Measurements from ENCODE around the gene OR2Z1. TPM values are rescaled to one million over a fixed set of nuclear protein-coding genes. Genes with fewer than 3 reads are reported as not detected.
A peak's percentile ranks its signal among the peaks of the same experiment; 100 is the strongest.

The OR2Z1 gene
- total and polyA plus RNA-seq, 2 donors from 2014 or later: not detected

- Histone ChIP-seq H3K9me3 (ENCODE audit: control insufficient read depth in 2 of 3, insufficient read depth in 1 of 3, low read length in 3 of 3) (peaks cover 0 to 5% (median 0%) of the 10 kb centered on the region in 3 donors), H3K36me3 (ENCODE audit: control insufficient read depth in 2 of 3, insufficient read depth in 3 of 3, low read length in 3 of 3) (no peaks in the 10 kb centered on the region), H3K4me3 (ENCODE audit: low read length in 3 of 3) (peak overlapping the region in 1 of 3 donors; percentile 4), H3K9ac (ENCODE audit: low read length in 3 of 3) (no peak overlapping the region), H3K4me1 (ENCODE audit: control insufficient read depth in 2 of 3, insufficient read depth in 2 of 3, low read depth in 1 of 3, low read length in 3 of 3) (no peaks in the 10 kb centered on the region), H3K27me3 (ENCODE audit: control insufficient read depth, insufficient read depth, low read length) (no peaks in the 10 kb centered on the region), H3K27ac (ENCODE audit: low read depth in 2 of 2, low read length in 2 of 2) (no peak overlapping the region)
- TF ChIP-seq CTCF (IDR thresholded peaks at IDR 0.05; ENCODE audit: borderline replicate concordance, extremely low read depth, insufficient read depth): no peak
- intact Hi-C loops (cut with DNase I): no loop called here
- FAIRE-seq (no peak), DNase-seq (no peak)
Measured at GRCh38 chr19:8678244-8678807, 43.1 kb upstream of the OR2Z1 start.

- H3K27me3 ChIP-seq (ENCODE audit: control insufficient read depth, insufficient read depth, low read length): no peaks in the 10 kb centered on the region
- no peak for FAIRE-seq
- intact Hi-C loops (cut with DNase I): no loop called here
- H3K4me3 ChIP-seq (ENCODE audit: low read length in 3 of 3): no peak overlapping the region
- no peak for TF ChIP-seq CTCF (IDR thresholded peaks at IDR 0.05; ENCODE audit: borderline replicate concordance, extremely low read depth, insufficient read depth)
- H3K27ac ChIP-seq (ENCODE audit: low read depth in 2 of 2, low read length in 2 of 2): no peak overlapping the region
- no peak overlapping the region for H3K9ac ChIP-seq (ENCODE audit: low read length in 3 of 3)
- H3K4me1 ChIP-seq (ENCODE audit: control insufficient read depth in 2 of 3, insufficient read depth in 2 of 3, low read depth in 1 of 3, low read length in 3 of 3): no peaks in the 10 kb centered on the region
- H3K36me3 ChIP-seq (ENCODE audit: control insufficient read depth in 2 of 3, insufficient read depth in 3 of 3, low read length in 3 of 3): no peaks in the 10 kb centered on the region
- no peak for DNase-seq
- H3K9me3 ChIP-seq (ENCODE audit: control insufficient read depth in 2 of 3, insufficient read depth in 1 of 3, low read length in 3 of 3): peaks cover 0 to 5% (median 0%) of the 10 kb centered on the region in 3 donors
Measured at GRCh38 chr19:8680676-8681344, 40.6 kb upstream of the OR2Z1 start.

GRCh38 chr19:8681345-8682029 is 39.9 kb upstream of the OR2Z1 start:
- H3K9me3 ChIP-seq (ENCODE audit: control insufficient read depth in 2 of 3, insufficient read depth in 1 of 3, low read length in 3 of 3): peaks cover 0 to 5% (median 0%) of the 10 kb centered on the region in 3 donors
- no peaks in the 10 kb centered on the region for H3K27me3 ChIP-seq (ENCODE audit: control insufficient read depth, insufficient read depth, low read length)
- no peaks in the 10 kb centered on the region for H3K36me3 ChIP-seq (ENCODE audit: control insufficient read depth in 2 of 3, insufficient read depth in 3 of 3, low read length in 3 of 3)
- H3K4me3 ChIP-seq (ENCODE audit: low read length in 3 of 3): no peak overlapping the region
- H3K27ac ChIP-seq (ENCODE audit: low read depth in 2 of 2, low read length in 2 of 2): no peak overlapping the region
- H3K4me1 ChIP-seq (ENCODE audit: control insufficient read depth in 2 of 3, insufficient read depth in 2 of 3, low read depth in 1 of 3, low read length in 3 of 3): no peaks in the 10 kb centered on the region
- DNase-seq (no peak), FAIRE-seq (no peak)
- no peak overlapping the region for H3K9ac ChIP-seq (ENCODE audit: low read length in 3 of 3)
- intact Hi-C loops (cut with DNase I): no loop called here
- no peak for TF ChIP-seq CTCF (IDR thresholded peaks at IDR 0.05; ENCODE audit: borderline replicate concordance, extremely low read depth, insufficient read depth)

Data from kidney (tissue), 14 donors.